Mucosa of rectum (tissue), 2 donors: Measurements from ENCODE around the gene GPR45.
"Not testable (repeated sequence)": the region's sequence is repeated elsewhere in the genome, so short reads cannot be mapped to it uniquely, and the experiment has no call there.

ENCODE experiments used
- H3K27ac ChIP-seq, 2 donors: one replicate each; pipeline ENCODE4 v1.7.0; 2013; ENCODE audit warnings: inconsistent platforms in 2 of 2, low read depth in 2 of 2, low read length in 2 of 2
- H3K27me3 ChIP-seq, 2 donors: one replicate each; pipeline ENCODE4 v1.7.0; 2013; ENCODE audit warnings: low read length in 2 of 2; ENCODE audit not compliant: control insufficient read depth in 2 of 2, insufficient read depth in 2 of 2
- H3K36me3 ChIP-seq, 2 donors: one replicate each; pipeline ENCODE4 v1.7.0; 2013; ENCODE audit warnings: low read length in 2 of 2; ENCODE audit not compliant: control insufficient read depth in 2 of 2, insufficient read depth in 2 of 2
- H3K4me1 ChIP-seq, 2 donors: one replicate each; pipeline ENCODE4 v1.7.0; 2013; ENCODE audit warnings: low read length in 2 of 2, mild to moderate bottlenecking in 1 of 2; ENCODE audit not compliant: control insufficient read depth in 2 of 2, insufficient read depth in 2 of 2
- H3K4me3 ChIP-seq, 2 donors: one replicate each; pipeline ENCODE4 v1.7.0; 2013; ENCODE audit warnings: low read length in 2 of 2
- H3K9ac ChIP-seq, 2 donors: one replicate each; pipeline ENCODE4 v1.7.0; 2013; ENCODE audit warnings: low read length in 2 of 2, low read depth in 1 of 2, mild to moderate bottlenecking in 1 of 2
- H3K9me3 ChIP-seq, 2 donors: one replicate each; pipeline ENCODE4 v1.7.0; 2013; ENCODE audit warnings: low read length in 2 of 2; ENCODE audit not compliant: control insufficient read depth in 2 of 2
- donor health status: healthy.
- donor health status: Normal muscosa, but diverticular disease.

Gene GPR45

DNA sequence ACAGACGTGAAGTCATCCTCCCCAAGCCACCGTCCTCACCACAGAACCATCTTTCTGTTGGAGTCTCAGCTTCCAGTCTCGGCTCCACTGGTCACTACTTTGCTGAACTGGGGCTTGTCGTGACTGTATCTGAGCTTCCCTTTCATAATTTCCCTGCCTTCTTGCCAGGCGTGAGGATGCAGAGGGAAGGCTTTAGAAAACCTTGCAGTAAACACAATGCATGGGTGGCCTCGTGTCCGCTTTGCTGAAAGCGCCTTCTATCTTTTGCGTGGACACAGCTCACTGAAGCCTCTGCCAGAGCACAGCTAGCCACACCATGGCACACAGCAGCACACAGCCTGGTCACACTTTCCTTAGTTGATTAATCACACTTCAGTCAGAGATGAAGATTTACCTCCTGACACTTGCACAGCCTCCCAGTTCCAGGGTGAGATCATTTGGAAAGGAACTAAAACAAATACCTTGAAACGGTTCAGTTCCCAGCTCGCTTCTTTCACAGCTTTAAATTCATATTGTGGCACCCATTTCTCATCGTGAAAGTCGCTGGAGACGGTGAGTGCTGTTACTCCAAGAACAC is 2.8 kb upstream of the GPR45 start:
- Histone ChIP-seq H3K4me3 (no peak overlapping the region), H3K27me3 (no peaks in the 10 kb centered on the region), H3K4me1 (peaks cover 0 to 2% of the 10 kb centered on the region in 2 donors), H3K27ac (no peak overlapping the region), H3K9me3 (no peaks in the 10 kb centered on the region), H3K36me3 (no peaks in the 10 kb centered on the region), H3K9ac (no peak overlapping the region)

DNA sequence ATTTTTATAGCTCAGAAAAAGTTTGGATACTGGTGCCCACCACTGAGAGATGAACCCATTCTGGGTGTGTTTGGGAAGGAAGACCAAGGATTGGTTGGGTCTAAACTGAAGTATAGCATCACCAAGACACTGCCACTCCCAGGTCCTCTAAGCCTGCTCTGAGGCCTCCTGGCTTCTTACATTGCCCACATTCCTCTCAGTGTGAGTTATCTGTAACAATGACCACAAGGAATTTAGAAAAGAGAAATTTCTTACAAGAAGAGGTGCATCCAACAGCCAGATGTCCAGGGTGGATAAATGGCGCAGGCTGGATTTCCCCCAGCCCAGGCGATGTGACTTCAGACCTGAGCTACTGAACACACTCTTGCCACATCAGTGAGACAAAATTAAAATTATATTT is 1.6 kb upstream of the GPR45 start:
- H3K4me1 ChIP-seq, result peaks cover 0 to 2% of the 10 kb centered on the region in 2 donors
- no peak overlapping the region for H3K9ac ChIP-seq
- H3K36me3 ChIP-seq, result no peaks in the 10 kb centered on the region
- H3K4me3 ChIP-seq, result no peak overlapping the region
- no peak overlapping the region for H3K27ac ChIP-seq
- H3K9me3 ChIP-seq, result no peaks in the 10 kb centered on the region
- H3K27me3 ChIP-seq, result no peaks in the 10 kb centered on the region

GRCh38 chr2:105242286-105242993 is 897 bp downstream of the GPR45 start:
- no peak overlapping the region for H3K4me3 ChIP-seq
- H3K9me3 ChIP-seq, result no peaks in the 10 kb centered on the region
- no peaks in the 10 kb centered on the region for H3K4me1 ChIP-seq
- no peak overlapping the region for H3K27ac ChIP-seq
- no peak overlapping the region for H3K9ac ChIP-seq
- H3K27me3 ChIP-seq, result no peaks in the 10 kb centered on the region
- H3K36me3 ChIP-seq, result no peaks in the 10 kb centered on the region

DNA sequence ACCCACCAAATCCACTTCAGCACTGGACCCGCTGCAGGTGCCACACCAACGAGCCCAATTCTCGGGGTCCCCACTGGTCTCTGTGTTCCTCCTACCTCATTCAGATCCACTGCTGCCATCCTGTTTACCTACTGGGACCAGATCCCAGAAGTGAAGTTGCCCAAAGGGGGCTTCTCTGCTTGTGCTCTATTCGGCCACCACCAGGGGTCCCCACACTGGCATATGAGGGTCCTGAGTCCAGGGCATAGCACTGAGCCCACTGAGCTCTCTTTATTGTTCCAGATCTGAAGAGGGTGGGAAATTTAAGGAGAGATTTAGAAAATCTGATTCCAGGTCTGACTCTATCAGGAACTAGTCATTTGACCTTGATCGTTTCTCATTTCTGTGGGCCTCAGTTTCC is 2.4 kb downstream of the GPR45 start:
- no peaks in the 10 kb centered on the region for H3K9me3 ChIP-seq
- H3K27ac ChIP-seq, result no peak overlapping the region
- H3K27me3 ChIP-seq, result no peaks in the 10 kb centered on the region
- H3K4me1 ChIP-seq, result no peaks in the 10 kb centered on the region
- H3K4me3 ChIP-seq, result no peak overlapping the region
- no peaks in the 10 kb centered on the region for H3K36me3 ChIP-seq
- H3K9ac ChIP-seq, result no peak overlapping the region

DNA sequence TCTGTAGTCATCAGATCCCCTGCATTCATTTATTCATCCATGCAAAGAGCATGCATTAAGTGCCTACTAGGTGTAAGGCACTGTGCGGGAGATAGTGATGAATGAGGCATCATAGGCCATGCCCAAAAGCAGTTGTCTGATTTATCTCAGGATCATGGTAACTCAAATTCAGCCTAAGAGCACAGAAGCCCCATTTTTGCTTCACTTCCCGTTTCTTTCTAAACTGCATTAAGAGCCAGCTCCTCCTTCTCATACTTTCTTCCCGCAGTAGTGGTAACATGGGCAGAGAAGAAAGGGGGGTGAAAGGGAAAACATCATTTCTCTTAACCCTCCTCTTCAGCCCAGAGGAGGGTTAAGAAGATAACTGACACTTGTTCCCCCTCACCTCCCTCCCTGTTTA is 2.9 kb downstream of the GPR45 start:
- Histone ChIP-seq H3K4me1 (no peaks in the 10 kb centered on the region), H3K27me3 (no peaks in the 10 kb centered on the region), H3K9me3 (no peaks in the 10 kb centered on the region), H3K9ac (no peak overlapping the region), H3K36me3 (no peaks in the 10 kb centered on the region), H3K4me3 (no peak overlapping the region), H3K27ac (no peak overlapping the region)

DNA sequence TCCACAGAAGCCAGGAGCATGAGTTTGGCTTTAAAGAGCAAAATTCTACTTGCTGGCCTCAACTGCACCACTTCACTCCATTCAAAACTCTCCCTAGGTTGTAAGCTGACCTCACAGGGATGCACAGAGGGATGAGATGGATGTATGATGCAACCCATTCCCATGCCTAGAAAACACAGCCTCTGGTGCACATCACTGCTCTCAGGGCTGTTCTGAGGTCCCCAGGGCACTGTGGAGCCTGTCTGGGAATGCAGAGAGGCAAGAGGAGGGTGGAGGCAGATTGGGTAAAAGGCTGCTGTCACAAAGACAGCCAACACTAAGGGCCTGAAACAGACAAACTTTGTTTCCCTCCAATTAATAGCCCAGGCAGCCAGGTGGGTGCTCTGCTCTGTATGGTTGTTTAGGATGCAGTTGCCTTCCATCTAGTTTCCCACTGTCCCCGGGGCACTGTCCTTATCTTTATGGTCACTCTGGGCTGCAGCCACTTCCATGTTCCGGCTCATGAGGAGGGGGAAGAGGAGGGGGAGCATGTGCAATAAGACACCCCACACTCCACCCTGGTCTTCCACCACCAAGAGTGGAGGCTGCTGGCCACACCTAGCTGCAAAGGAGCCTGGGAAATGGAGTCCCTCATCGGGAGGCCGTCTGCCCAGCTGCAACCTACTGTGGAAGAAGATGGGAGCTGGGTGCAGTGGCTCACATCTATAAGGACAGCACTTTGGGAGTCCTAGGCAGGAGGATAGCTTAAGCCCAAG is 7.0 kb downstream of the GPR45 start:
- Histone ChIP-seq H3K9ac (no peak overlapping the region), H3K36me3 (no peaks in the 10 kb centered on the region), H3K4me3 (no peak overlapping the region), H3K27me3 (no peaks in the 10 kb centered on the region), H3K27ac (no peak overlapping the region), H3K9me3 (no peaks in the 10 kb centered on the region), H3K4me1 (no peaks in the 10 kb centered on the region)

DNA sequence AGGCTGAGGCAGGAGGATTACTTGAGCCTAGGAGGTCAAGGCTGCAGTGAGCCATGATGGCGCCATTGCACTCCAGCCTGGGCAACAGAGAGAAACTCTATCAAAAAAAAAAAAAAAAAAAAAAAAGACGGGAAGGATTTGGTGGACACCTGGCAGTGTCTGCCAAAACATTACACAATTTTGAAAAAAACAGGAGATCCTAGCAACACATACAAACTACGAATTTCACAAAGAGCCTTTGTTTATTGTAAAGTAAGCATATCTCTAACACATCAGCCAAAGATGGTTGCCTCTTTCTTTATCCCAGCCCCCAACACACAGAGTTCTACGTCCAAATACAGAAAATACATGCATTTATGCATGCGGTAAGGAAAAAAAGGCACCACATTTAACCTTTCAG is 7.6 kb downstream of the GPR45 start:
- Histone ChIP-seq H3K4me3 (no peak overlapping the region), H3K36me3 (no peaks in the 10 kb centered on the region), H3K9me3 (no peaks in the 10 kb centered on the region), H3K27ac (no peak overlapping the region), H3K4me1 (no peaks in the 10 kb centered on the region), H3K27me3 (no peaks in the 10 kb centered on the region), H3K9ac (no peak overlapping the region)

DNA sequence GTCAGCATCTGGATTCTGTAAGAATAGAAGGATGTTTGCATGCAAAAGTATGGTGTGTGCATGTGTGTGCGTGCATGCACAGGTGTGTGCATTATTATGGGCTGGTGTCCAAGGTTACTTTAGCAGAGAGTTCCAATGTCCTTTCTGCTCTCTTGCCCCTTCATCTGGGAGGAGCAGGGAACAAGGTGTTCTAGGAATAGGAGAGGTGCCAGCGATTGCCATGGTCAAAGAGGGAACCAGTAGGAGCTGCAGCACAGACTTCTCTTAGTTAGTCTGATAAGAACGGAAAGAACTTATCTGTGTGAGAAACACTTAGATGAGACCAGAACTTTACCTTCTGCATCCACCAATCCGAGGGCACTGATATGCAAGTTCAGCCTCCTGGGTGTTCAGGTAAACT is 8.3 kb downstream of the GPR45 start:
- no peaks in the 10 kb centered on the region for H3K27me3 ChIP-seq
- H3K4me3 ChIP-seq, result no peak overlapping the region
- no peak overlapping the region for H3K9ac ChIP-seq
- no peaks in the 10 kb centered on the region for H3K4me1 ChIP-seq
- no peaks in the 10 kb centered on the region for H3K36me3 ChIP-seq
- H3K27ac ChIP-seq, result no peak overlapping the region
- H3K9me3 ChIP-seq, result no peaks in the 10 kb centered on the region

- not testable (repeated sequence) for H3K4me1 ChIP-seq, H3K9me3 ChIP-seq, H3K9ac ChIP-seq, H3K27ac ChIP-seq, H3K27me3 ChIP-seq, H3K36me3 ChIP-seq, H3K4me3 ChIP-seq
Observed at GRCh38 chr2:105251016-105251648, 9.6 kb downstream of the GPR45 start.

DNA sequence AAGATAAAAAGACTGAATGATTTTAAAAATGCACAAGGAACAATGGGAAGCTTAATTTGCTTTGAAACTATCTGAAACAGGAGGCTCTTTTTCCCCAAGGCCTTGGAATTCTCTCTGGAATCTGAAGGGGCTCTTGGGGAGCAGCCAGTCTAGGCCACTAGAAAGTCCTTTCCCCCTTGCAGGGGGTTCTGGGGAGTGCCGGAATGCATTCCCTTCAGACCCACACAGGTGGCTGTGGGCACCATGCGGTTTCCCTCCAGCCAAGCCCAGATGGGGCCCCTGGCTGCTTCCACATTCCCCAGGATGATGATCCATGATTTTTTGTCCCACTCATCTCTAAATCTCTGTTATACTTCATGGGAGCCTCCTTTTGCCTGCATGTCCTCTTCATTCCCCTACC is 10.7 kb downstream of the GPR45 start:
- Histone ChIP-seq H3K9ac (no peak overlapping the region), H3K36me3 (no peaks in the 10 kb centered on the region), H3K4me3 (no peak overlapping the region), H3K27me3 (no peaks in the 10 kb centered on the region), H3K27ac (no peak overlapping the region), H3K9me3 (no peaks in the 10 kb centered on the region), H3K4me1 (no peaks in the 10 kb centered on the region)
